ENCODE measurements around the gene CCDC17. TPM values are rescaled to one million over a fixed set of nuclear protein-coding genes. Genes with fewer than 3 reads are reported as not detected.
A peak's percentile ranks its signal among the peaks of the same experiment; 100 is the strongest.

Gene CCDC17
- total RNA-seq, 2 donors from 2014 or later, result 2.5 to 5.1 TPM

DNA sequence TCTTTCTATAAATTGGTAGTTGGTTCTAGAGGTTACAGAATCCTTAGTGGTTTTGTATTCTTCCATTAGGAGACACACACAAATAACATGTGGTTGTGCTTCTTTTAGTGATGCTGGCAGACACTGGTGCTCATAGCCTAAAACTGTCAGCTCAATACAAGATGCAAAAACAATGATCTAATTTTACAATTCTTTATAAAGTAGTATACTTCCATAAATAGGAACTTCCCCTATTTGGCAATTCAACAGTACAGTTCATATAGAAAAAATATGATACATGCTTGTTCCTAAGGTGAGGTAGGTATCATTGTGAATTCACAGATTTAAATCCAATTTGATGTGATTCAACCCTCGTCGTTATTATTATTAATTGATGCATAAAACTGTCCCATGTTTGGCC lies 20.8 kb upstream of the CCDC17 start:
- no peak for DNase-seq
- Histone ChIP-seq H3K9me3 (ENCODE audit: control insufficient read depth, low read length) (no peaks in the 10 kb centered on the region), H3K36me3 (ENCODE audit: control insufficient read depth, insufficient read depth, low read length) (peaks cover 80% of the 10 kb centered on the region), H3K4me1 (ENCODE audit: control insufficient read depth, insufficient read depth, low read length) (no peaks in the 10 kb centered on the region), H3K27me3 (ENCODE audit: control insufficient read depth, insufficient read depth, low read length, poor library complexity, severe bottlenecking) (no peaks in the 10 kb centered on the region), H3K4me3 (ENCODE audit: low read length) (no peak overlapping the region), H3K27ac (ENCODE audit: low read depth, low read length) (no peak overlapping the region), H3K9ac (ENCODE audit: extremely low read depth, low read length, poor library complexity, severe bottlenecking) (no peak overlapping the region)
- 100% methylated on average over 1 to 2 of the region's 2 CpGs for WGBS, 2 experiments (ENCODE audit: insufficient coverage in 1 of 2, insufficient read length in 1 of 2)
- H3K4me1 Mint-ChIP-seq, result no peaks in the 10 kb centered on the region
- H3K27me3 Mint-ChIP-seq (ENCODE audit: insufficient read depth), result no peaks in the 10 kb centered on the region
- H3K9me3 Mint-ChIP-seq, result no peaks in the 10 kb centered on the region
- H3K4me3 Mint-ChIP-seq, result no peak overlapping the region
- H3K36me3 Mint-ChIP-seq (ENCODE audit: low read depth), result peaks cover 61% of the 10 kb centered on the region
- TF ChIP-seq, protein P1, sequence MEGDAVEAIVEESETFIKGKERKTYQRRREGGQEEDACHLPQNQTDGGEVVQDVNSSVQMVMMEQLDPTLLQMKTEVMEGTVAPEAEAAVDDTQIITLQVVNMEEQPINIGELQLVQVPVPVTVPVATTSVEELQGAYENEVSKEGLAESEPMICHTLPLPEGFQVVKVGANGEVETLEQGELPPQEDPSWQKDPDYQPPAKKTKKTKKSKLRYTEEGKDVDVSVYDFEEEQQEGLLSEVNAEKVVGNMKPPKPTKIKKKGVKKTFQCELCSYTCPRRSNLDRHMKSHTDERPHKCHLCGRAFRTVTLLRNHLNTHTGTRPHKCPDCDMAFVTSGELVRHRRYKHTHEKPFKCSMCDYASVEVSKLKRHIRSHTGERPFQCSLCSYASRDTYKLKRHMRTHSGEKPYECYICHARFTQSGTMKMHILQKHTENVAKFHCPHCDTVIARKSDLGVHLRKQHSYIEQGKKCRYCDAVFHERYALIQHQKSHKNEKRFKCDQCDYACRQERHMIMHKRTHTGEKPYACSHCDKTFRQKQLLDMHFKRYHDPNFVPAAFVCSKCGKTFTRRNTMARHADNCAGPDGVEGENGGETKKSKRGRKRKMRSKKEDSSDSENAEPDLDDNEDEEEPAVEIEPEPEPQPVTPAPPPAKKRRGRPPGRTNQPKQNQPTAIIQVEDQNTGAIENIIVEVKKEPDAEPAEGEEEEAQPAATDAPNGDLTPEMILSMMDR (conservative IDR thresholded peaks at IDR 0.05), result no peak
- no peak overlapping the region for H3K27ac Mint-ChIP-seq

DNA sequence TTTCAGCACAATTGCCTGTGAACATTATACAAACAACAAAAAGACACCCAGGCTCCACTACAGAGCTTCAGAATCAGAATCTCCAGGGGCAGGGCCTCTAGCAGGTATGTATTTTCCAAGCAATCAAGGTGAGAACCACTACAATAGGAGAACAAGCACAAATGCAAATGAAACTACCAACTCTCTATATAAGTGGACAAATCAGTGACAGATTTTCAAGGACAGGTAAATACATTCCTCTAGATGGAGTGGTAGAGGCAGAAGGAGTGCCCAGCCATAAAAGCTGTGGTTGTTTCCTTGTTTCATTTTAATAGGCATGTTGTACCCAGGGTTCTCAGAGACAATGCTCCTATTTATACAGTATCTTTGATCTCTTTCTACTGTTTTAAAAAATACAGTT lies 20.1 kb upstream of the CCDC17 start:
- no peak for DNase-seq
- Mint-ChIP-seq H3K4me1 (no peaks in the 10 kb centered on the region), H3K9me3 (no peaks in the 10 kb centered on the region), H3K27me3 (ENCODE audit: insufficient read depth) (no peaks in the 10 kb centered on the region), H3K4me3 (no peak overlapping the region), H3K36me3 (ENCODE audit: low read depth) (peaks cover 55% of the 10 kb centered on the region), H3K27ac (no peak overlapping the region)
- Histone ChIP-seq H3K27me3 (ENCODE audit: control insufficient read depth, insufficient read depth, low read length, poor library complexity, severe bottlenecking) (no peaks in the 10 kb centered on the region), H3K36me3 (ENCODE audit: control insufficient read depth, insufficient read depth, low read length) (peaks cover 78% of the 10 kb centered on the region), H3K27ac (ENCODE audit: low read depth, low read length) (no peak overlapping the region), H3K4me3 (ENCODE audit: low read length) (no peak overlapping the region), H3K4me1 (ENCODE audit: control insufficient read depth, insufficient read depth, low read length) (no peaks in the 10 kb centered on the region), H3K9me3 (ENCODE audit: control insufficient read depth, low read length) (no peaks in the 10 kb centered on the region), H3K9ac (ENCODE audit: extremely low read depth, low read length, poor library complexity, severe bottlenecking) (no peak overlapping the region)
- TF ChIP-seq, protein P1 (conservative IDR thresholded peaks at IDR 0.05), result peak; percentile 56

DNA sequence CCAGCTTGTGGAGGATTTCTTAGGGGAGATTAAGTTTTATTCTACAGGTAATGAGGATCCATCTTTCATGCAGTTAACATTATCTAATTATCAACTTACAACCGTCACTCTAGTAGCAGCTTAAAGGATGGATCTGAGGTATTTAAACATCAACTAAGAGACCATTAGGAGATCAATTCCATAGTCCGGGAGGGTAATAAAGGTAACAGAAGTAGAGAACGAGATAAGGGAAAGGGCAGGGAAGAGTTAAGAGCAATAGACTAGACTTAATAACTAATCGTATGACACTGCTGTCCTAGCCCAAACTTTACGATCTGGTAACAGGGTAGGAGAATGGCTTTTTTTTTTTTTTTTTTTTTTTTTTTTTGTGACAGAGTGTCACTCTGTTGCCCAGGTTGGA lies 19.5 kb upstream of the CCDC17 start:
- 89 to 100% methylated on average over 3 to 5 of the region's 5 CpGs for WGBS, 2 experiments (ENCODE audit: insufficient coverage in 1 of 2, insufficient read length in 1 of 2)
- no peaks in the 10 kb centered on the region for H3K4me1 ChIP-seq (ENCODE audit: control insufficient read depth, insufficient read depth, low read length)
- Mint-ChIP-seq H3K27me3 (ENCODE audit: insufficient read depth) (no peaks in the 10 kb centered on the region), H3K27ac (no peak overlapping the region), H3K36me3 (ENCODE audit: low read depth) (peaks cover 52% of the 10 kb centered on the region), H3K4me3 (no peak overlapping the region), H3K9me3 (no peaks in the 10 kb centered on the region), H3K4me1 (no peaks in the 10 kb centered on the region)
- DNase-seq, result no peak
- no peaks in the 10 kb centered on the region for H3K27me3 ChIP-seq (ENCODE audit: control insufficient read depth, insufficient read depth, low read length, poor library complexity, severe bottlenecking)
- H3K27ac ChIP-seq (ENCODE audit: low read depth, low read length), result no peak overlapping the region
- H3K36me3 ChIP-seq (ENCODE audit: control insufficient read depth, insufficient read depth, low read length), result peaks cover 80% of the 10 kb centered on the region
- TF ChIP-seq, protein P1 (conservative IDR thresholded peaks at IDR 0.05), result no peak
- no peak overlapping the region for H3K9ac ChIP-seq (ENCODE audit: extremely low read depth, low read length, poor library complexity, severe bottlenecking)
- no peaks in the 10 kb centered on the region for H3K9me3 ChIP-seq (ENCODE audit: control insufficient read depth, low read length)
- H3K4me3 ChIP-seq (ENCODE audit: low read length), result no peak overlapping the region
